Gastroesophageal sphincter (tissue), 4 donors: Measurements from ENCODE around the gene DSEL. TPM values are rescaled to one million over a fixed set of nuclear protein-coding genes. Genes with fewer than 3 reads are reported as not detected.

Source experiments
- ATAC-seq: fragments of 150-250 bp; one replicate; pipeline ENCODE4 v1.9.1; 2016; ENCODE audit warnings: mild to moderate bottlenecking, moderate library complexity
- H3K27ac ChIP-seq, 4 donors: fragments of 200-600 bp; sonication (generic) in 3 of 4; 1 replicate in 3 of 4; 2 replicates in 1 of 4; pipeline ENCODE4 v1.5.1; 2016 to 2019
- H3K27me3 ChIP-seq: fragments of 200-600 bp; sonication (generic); one replicate; pipeline ENCODE4 v1.5.1; 2019
- H3K36me3 ChIP-seq, 2 donors: fragments of 200-600 bp; sonication (generic); one replicate each; pipeline ENCODE4 v1.5.1; 2019; ENCODE audit warnings: control low read depth in 1 of 2
- H3K4me1 ChIP-seq, 3 donors: fragments of 200-600 bp; sonication (generic); 1 replicate in 2 of 3; 2 replicates in 1 of 3; pipeline ENCODE4 v1.5.1; 2016 to 2019; ENCODE audit warnings: control low read depth in 2 of 3
- H3K4me3 ChIP-seq, 2 donors: fragments of 200-600 bp; sonication (generic); one replicate each; pipeline ENCODE4 v1.5.1; 2019; ENCODE audit warnings: mild to moderate bottlenecking in 1 of 2, moderate library complexity in 1 of 2
- H3K9me3 ChIP-seq, 3 donors: fragments of 200-600 bp; sonication (generic); one replicate each; pipeline ENCODE4 v1.5.1; 2017 to 2019; ENCODE audit warnings: control low read depth in 2 of 3
- EP300 ChIP-seq: sonication (generic); formaldehyde crosslinking; IDR thresholded peaks from one replicate; pipeline ENCODE4 v1.6.1; 2017; ENCODE audit warnings: antibody characterized with exemption, mild to moderate bottlenecking
- POLR2A ChIP-seq, 2 donors: fragments of 450-650 bp; IDR thresholded peaks; one replicate each; pipeline ENCODE4 v1.6.1; 2017; ENCODE audit warnings: antibody characterized with exemption in 2 of 2, mild to moderate bottlenecking in 2 of 2, moderate library complexity in 1 of 2
- POLR2AphosphoS5 ChIP-seq: sonication (generic); formaldehyde crosslinking; IDR thresholded peaks from one replicate; pipeline ENCODE4 v1.6.1; 2017; ENCODE audit warnings: antibody characterized with exemption
- WGBS, 2 donors: methylation state at CpG; one replicate each; pipeline ENCODE4 v1.1.5; 2018; ENCODE audit warnings: low coverage in 1 of 2; 5-methylcytosine and 5-hydroxymethylcytosine counted together
- total RNA-seq, 4 donors: library from RNA; depleted of rRNA; stranded (reverse); fragments of >200 nt; gene quantifications; one replicate each; pipeline ENCODE4 v1.1.0, GENCODE V29; 2016
- TF ChIP-seq, protein P1 (sequence below), 4 experiments: fragments of 200-600 bp in 2 of 4; fragments of 450-650 bp in 2 of 4; sonication (generic) in 1 of 4; IDR thresholded peaks; one replicate each; pipeline ENCODE4 v1.5.1; 2017 to 2019; ENCODE audit warnings: antibody characterized with exemption in 4 of 4, mild to moderate bottlenecking in 2 of 4, moderate library complexity in 2 of 4

The DSEL gene
- total RNA-seq, 4 donors from 2014 or later: 8.9 to 10.9 (median 9.7) TPM

DNA sequence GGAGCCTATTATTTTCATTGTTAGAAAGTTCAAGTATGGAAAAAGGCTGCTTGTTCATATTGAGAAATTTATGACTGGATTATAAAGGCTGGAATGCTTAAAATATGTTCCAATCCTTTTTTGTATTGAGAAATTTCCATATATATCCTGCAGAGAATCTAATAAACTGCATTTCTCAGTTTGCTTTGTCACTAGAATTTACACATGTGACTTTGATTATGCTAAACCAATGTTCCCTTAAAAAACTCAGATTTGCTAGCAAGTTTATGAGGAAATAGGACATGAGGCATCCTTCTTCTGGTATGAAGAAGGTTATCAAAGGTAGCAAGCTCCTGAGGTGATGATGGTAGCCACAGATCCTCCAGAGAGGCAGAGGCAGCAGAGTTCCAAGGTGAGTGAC, 29.2 kb upstream of the DSEL start:
- TF ChIP-seq POLR2AphosphoS5: no peak
- TF ChIP-seq, protein P1, sequence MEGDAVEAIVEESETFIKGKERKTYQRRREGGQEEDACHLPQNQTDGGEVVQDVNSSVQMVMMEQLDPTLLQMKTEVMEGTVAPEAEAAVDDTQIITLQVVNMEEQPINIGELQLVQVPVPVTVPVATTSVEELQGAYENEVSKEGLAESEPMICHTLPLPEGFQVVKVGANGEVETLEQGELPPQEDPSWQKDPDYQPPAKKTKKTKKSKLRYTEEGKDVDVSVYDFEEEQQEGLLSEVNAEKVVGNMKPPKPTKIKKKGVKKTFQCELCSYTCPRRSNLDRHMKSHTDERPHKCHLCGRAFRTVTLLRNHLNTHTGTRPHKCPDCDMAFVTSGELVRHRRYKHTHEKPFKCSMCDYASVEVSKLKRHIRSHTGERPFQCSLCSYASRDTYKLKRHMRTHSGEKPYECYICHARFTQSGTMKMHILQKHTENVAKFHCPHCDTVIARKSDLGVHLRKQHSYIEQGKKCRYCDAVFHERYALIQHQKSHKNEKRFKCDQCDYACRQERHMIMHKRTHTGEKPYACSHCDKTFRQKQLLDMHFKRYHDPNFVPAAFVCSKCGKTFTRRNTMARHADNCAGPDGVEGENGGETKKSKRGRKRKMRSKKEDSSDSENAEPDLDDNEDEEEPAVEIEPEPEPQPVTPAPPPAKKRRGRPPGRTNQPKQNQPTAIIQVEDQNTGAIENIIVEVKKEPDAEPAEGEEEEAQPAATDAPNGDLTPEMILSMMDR (IDR thresholded peaks at IDR 0.05): no peak
- TF ChIP-seq EP300: no peak
- TF ChIP-seq POLR2A (IDR thresholded peaks at IDR 0.05): no peak
- ATAC-seq: no peak
- H3K4me1 ChIP-seq: no peaks in the 10 kb centered on the region
- H3K36me3 ChIP-seq: no peaks in the 10 kb centered on the region
- H3K9me3 ChIP-seq: no peaks in the 10 kb centered on the region
- H3K4me3 ChIP-seq: no peak overlapping the region
- H3K27me3 ChIP-seq: no peaks in the 10 kb centered on the region
- H3K27ac ChIP-seq: no peak overlapping the region

DNA sequence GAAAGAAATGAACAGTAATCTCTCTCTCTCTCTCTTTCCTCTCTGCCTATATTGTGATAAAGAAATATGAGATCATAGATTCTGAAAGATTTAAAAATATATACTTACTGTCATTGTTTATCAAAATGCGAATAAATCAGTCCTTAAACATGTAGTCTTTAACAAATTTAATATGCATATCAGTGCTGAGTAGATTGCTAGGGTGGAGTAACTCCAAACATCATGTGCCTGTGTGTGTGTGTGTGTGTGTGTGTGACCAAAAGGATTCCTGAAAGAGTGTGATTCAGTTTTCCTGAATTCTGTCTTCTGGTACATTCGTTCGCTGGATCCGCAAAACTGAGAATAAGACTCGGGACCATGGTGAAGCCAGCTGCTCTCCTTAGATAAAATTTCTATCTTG, 24.0 kb upstream of the DSEL start:
- no peaks in the 10 kb centered on the region for H3K36me3 ChIP-seq
- no peaks in the 10 kb centered on the region for H3K27me3 ChIP-seq
- H3K4me1 ChIP-seq: no peaks in the 10 kb centered on the region
- no peak overlapping the region for H3K27ac ChIP-seq
- no peak for ATAC-seq
- 89 to 91% methylated on average over 4 to 5 of the region's 5 CpGs for WGBS, 2 donors
- H3K9me3 ChIP-seq: no peaks in the 10 kb centered on the region
- H3K4me3 ChIP-seq: no peak overlapping the region
- TF ChIP-seq, protein P1 (IDR thresholded peaks at IDR 0.05): no peak
- TF ChIP-seq EP300 (no peak), POLR2AphosphoS5 (no peak), POLR2A (IDR thresholded peaks at IDR 0.05) (no peak)

DNA sequence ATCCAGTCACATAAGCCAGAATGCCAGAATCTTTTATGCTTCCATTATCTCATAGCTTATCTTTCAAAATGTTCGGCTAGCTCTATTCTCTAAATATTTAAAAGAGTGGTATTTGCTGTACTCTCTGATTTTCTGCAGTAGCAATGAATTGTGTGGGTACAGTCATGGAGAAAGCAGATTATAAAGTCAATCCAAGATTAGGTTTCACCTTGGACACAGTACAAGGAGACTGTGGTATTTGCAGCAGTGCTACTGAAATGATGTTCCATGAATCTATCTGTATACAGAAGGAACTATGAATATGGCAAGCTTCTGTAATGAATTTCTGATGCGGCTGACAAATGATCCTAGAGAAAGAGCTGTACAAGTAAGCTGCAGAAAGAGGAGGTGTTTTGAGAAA, 15.4 kb upstream of the DSEL start:
- TF ChIP-seq POLR2A (IDR thresholded peaks at IDR 0.05): no peak
- TF ChIP-seq, protein P1 (IDR thresholded peaks at IDR 0.05): no peak
- no peak for TF ChIP-seq POLR2AphosphoS5
- no peak for TF ChIP-seq EP300

DNA sequence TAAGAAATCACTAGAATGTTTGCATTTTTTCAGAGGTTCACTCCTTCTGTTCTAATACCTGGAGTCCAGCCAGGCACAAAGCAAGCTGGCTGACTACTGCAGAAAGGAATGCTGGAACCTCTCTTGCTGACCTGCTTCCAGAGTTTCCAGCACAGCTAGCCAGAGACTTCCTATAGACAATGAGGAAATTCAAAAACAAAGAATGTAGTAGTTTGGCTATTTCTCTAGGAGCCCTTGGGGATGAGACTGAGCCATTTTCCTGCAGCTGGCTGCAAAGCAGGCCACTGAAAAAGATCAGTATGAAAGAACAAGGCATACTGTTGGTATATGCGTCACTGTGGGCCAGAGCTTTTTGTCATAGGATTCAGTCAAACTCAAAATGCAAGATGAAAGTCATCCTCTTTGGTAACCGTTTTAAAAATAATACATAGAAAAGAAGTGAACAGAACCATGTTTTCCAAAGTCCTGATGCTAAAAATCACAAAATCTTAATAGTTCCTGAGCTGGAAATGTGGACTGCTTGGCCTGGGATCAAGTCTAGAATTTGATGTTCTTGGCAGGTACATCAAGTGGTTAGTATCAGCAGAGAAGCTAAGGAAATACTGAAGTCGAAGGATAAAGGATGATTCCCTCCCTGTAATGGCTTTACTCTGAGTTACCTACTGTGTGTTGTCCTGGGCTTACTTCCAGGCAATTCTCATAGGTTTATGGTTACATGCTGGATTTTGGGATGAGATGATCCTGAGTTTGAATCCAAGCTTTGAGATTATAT, 9.0 kb upstream of the DSEL start:
- Histone ChIP-seq H3K9me3 (no peaks in the 10 kb centered on the region), H3K4me3 (no peak overlapping the region), H3K27ac (peak overlapping the region; percentile 67 to 86 (median 72)), H3K36me3 (no peaks in the 10 kb centered on the region), H3K4me1 (peaks cover 13 to 34% (median 14%) of the 10 kb centered on the region in 3 donors), H3K27me3 (no peaks in the 10 kb centered on the region)
- WGBS, 2 donors: 15 to 21% methylated on average over 3 of the region's 3 CpGs
- TF ChIP-seq POLR2AphosphoS5 (peak; percentile 68), EP300 (no peak)
- peak; percentile 86 for ATAC-seq

More for the DNA sequence above, 15.4 kb upstream of the DSEL start:
- H3K27ac ChIP-seq: no peak overlapping the region
- no peaks in the 10 kb centered on the region for H3K4me1 ChIP-seq
- H3K27me3 ChIP-seq: no peaks in the 10 kb centered on the region
- H3K36me3 ChIP-seq: no peaks in the 10 kb centered on the region
- H3K4me3 ChIP-seq: no peak overlapping the region
- no peaks in the 10 kb centered on the region for H3K9me3 ChIP-seq
- ATAC-seq: no peak
- 50 to 71% methylated on average over 2 of the region's 2 CpGs for WGBS, 2 donors

DNA sequence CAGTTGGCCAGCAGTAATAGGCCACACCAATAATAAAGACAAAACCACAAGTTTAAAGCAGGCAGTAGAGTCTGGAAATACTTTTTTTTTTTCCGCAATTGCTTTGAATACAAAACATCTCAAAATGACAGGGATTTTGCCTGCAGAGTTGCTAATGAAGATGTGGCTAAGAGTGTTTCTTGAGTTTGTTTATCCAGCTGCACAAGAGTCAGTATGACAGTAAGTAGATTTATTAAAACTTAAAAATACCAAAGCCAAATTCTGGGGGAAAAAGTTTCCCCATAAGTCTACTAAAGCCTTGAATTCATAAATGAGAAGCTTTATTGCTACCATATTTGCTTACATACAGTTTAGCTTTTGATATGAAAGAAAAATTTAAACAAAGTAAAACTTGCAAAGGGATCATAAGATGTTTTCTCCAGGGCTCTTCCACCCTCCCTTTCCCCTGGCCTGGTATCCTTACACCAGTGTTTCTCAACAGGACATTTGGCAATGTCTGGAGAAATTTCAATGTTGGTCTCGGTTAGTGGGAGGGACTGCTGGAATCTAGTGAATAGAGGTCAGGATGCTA, 3.9 kb upstream of the DSEL start:
- 41 to 63% methylated on average over 2 of the region's 2 CpGs for WGBS, 2 donors
- ATAC-seq: peak; percentile 17

More for the DNA sequence above, 3.9 kb upstream of the DSEL start:
- Histone ChIP-seq H3K27me3 (no peaks in the 10 kb centered on the region), H3K4me3 (no peak overlapping the region), H3K4me1 (peaks cover 7 to 55% (median 21%) of the 10 kb centered on the region in 3 donors), H3K9me3 (no peaks in the 10 kb centered on the region), H3K27ac (peak overlapping the region in 3 of 4 donors; percentile 17 to 55 (median 46)), H3K36me3 (no peaks in the 10 kb centered on the region)
- TF ChIP-seq, protein P1 (IDR thresholded peaks at IDR 0.05): no peak
- TF ChIP-seq POLR2AphosphoS5 (peak; percentile 67), POLR2A (IDR thresholded peaks at IDR 0.05) (no peak)
